ENCODE results near the gene MITF.

The MITF gene

GRCh38 chr3:69963643-69964042 lies 224.4 kb downstream of the MITF start:
- no peak for DNase-seq (ENCODE audit: low spot score)

GRCh38 chr3:69967156-69967555 lies 227.9 kb downstream of the MITF start:
- no peak for DNase-seq (ENCODE audit: low spot score)

- no peak for DNase-seq (ENCODE audit: low spot score)
Measured at GRCh38 chr3:69970827-69971226, 231.6 kb downstream of the MITF start.

DNA sequence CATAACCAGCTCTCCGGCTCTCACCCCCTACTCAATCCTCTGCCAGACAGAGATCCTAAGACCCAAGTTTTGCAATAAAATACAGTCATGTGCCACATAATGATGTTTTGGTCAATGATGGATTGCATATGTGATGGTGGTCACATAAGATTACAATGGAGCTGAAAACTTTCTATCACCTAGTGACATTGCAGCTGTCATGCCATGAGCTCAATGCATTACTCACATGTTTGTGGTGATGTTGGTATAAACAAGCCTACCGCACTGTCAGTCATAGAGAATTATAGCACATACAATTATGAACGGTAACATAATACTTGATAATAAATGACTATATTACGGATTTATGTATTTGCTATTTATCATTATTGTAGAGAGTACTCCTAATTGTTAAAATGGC lies 233.4 kb downstream of the MITF start:
- no peak for DNase-seq (ENCODE audit: low spot score)

DNA sequence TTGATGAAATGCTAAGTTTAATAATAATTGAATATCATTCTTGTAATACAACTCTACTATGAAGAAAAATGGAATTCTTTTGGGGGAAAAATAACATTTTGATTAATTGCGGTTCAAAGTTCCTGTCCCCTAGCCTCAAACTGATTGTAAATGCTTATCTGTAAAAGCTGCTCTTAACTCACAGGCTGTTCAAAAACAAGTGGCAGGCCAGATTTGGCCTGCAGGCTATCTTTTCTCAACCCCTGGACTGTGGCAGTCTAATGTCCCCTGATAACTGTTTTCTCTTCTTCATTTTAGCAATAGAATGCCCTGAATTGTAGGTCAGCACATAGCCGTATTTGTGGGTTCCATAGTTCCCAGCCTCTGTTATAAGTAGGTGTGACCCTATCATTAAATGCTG lies 236.8 kb downstream of the MITF start:
- DNase-seq (ENCODE audit: low spot score) = no peak

- no peak for DNase-seq (ENCODE audit: low spot score)
Measured at GRCh38 chr3:69983546-69984265, 244.4 kb downstream of the MITF start.

GRCh38 chr3:69985266-69985665 lies 246.0 kb downstream of the MITF start:
- DNase-seq (ENCODE audit: low spot score) = no peak

GRCh38 chr3:69986419-69986818 lies 247.2 kb downstream of the MITF start:
- DNase-seq (ENCODE audit: low spot score) = no peak

GRCh38 chr3:69987833-69988232 lies 248.6 kb downstream of the MITF start:
- no peak for DNase-seq (ENCODE audit: low spot score)

DNA sequence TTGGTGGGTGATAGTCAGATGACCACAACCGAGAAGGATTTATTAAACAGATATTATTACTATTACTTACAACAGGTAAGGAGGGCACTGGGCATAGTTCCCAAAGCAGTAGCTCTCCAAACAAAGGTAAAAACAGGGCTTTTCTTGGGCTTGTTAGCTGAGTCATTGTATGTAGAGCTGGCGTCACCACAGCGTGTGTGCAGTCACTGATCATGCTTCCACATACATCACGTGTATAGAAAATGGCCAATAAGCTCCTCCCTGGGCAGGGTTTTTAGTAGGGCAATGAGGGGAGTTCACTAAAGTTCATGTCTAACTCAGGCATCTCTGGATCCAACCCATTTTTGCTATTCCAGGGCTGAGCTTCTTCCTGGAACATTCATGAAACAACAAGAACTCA lies 254.5 kb downstream of the MITF start:
- DNase-seq (ENCODE audit: low spot score) = no peak

DNA sequence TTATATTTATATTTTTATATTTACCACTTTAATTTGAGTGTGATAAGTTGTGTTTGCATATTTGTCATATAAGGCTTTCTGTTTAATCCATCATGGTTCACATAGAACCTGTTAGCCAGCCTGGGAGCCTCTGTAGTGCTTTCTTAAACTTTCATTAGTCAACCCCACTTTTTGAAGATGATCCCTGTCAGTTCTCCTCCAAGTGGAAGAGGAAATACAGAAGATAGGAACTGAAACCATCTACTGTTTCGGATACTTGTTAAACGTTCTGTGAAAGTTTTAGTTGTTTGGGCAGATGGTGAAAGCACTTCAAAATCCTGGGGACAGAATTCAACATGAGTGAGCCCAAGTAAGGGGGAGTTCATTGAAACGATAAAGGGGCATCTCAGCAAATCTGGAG lies 255.7 kb downstream of the MITF start:
- no peak for DNase-seq (ENCODE audit: low spot score)

GRCh38 chr3:69997631-69998307 lies 258.5 kb downstream of the MITF start:
- DNase-seq (ENCODE audit: low spot score) = no peak

DNA sequence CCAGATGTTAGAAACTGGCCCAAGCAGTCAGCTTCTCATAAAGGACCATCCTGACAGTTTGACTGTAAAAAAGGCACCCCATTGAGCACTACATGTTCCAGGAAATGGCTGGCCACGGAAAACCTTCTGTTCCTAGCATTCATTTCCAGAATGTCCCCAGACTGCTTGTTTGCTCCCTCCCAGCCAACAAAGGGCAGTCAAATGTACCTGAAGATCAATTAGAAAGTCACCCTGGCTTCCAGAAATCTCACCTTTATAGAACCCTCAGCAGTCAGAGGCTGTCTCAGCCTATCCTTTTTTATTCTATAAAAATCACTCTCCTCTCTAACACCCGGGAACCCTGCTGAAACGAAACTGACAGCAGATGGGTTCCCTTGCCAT lies 259.5 kb downstream of the MITF start:
- DNase-seq (ENCODE audit: low spot score) = no peak

DNA sequence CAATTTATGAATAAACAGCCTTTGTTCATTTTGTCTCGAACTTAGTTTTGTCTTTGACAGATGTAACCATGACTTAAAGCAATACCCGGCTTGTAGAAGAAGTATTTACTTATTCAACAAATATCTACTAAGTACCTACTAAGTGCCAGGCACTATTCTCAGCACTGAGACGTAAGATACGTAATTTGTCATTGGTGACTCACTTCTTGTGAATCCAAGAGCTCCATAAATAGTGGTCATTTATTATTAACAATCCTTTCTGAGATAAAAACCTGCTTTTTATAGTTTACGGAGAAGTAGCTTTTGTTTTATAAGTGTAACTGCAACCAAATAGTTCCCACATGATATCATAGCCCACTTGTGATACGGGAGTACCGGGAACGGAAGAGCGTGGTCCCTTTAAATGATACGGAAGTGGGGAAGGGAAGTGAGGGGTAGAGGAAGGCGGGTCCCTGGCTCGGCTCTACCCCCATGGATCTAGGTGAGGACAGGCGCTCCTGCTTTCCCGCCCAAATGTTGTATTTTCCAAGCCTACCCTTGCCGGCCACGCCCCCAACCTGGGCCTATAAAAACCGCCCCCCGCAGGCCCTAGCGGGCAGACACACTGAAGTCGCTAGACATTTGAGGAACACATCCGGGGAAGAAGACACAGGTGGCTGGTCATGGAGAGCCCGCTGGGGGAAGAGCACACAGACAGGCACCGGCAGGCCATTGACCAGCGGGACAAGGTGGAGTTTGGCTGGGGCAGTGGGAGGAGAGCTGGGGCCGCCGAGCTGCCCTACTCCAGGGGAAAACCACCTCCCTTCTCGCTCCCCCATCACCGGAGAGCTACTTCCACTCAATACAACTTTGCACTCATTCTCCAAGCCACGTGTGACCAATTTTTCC lies 260.1 kb downstream of the MITF start, which contains the start of gene SAMMSON:
Gene SAMMSON, plus strand, starts transcription at position 594 of the 888 bp plus-strand sequence.
- DNase-seq (ENCODE audit: low spot score) = no peak

DNA sequence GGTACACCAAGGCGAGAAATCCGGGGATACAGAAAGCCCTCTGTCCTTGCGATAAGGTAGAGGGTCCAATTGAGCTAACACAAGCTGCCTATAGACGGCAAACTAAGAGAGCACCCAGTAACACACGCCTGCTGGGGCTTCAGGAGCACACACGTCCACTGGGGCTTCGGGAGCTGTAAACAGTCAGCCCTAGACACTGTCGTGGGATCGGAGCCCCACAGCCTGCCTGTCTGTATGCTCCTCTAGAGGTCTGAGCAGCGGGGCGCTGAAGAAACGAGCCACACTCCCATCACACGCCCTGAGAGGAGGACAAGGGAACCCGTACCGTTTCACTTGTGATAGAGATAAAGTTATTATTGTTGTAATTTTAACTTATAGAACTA lies 260.8 kb downstream of the MITF start:
- no peak for DNase-seq (ENCODE audit: low spot score)

- no peak for DNase-seq (ENCODE audit: low spot score)
Measured at GRCh38 chr3:70000563-70001081, 261.4 kb downstream of the MITF start.

DNA sequence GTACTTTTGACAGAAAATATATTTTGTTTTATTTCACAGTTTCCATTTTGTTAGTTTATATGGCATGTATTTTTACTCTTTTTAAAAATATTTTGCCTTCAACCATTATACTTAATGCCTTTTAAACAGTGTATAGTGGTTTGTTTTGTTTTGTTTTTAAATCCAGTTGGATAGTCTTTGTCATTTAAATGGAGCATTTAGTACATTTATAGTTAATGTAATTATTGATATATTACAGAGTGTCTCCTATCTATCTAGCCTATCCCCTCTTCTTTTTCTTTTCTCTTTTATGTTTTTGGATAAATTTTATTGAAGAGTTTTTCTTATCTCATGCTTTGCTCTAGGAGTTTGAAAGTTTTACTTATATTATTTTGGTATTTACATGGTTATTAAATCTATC lies 263.9 kb downstream of the MITF start:
- DNase-seq (ENCODE audit: low spot score) = no peak

DNA sequence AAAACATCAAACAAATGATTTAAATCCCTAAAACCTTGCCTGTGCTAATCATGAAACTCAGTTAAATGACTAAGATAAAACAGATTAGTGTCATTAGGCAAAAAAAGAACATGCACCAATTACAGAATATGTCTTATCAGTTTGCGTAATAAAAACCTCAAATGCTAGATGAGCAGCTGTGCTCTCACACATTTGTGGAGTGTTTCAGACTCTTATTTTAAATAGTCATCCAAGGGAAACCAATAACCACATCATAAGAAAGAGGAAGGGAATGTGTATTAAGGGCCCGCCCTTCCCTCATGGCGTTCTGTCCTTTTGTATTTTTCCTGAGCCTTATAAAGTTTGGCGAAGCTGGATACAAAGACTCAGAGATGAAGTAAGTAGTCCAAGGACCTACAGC lies 266.8 kb downstream of the MITF start:
- DNase-seq (ENCODE audit: low spot score) = no peak

DNA sequence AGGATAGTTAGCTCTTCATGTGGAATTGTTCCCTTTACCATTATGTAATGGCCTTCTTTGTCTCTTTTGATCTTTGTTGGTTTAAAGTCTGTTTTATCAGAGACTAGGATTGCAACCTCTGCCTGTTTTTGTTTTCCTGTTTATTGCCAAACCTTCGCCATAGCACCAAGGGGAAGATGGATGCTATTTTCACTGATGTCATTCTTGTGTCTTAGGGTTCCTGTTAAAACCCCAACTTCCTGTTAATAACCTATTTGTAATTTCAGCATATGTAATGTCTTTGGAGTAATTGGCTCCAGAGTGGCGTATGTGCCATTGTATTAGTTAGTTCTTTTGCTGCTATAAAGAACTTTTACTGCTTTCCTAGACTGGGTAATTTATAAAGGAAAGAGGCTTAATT lies 271.1 kb downstream of the MITF start:
- no peak for DNase-seq (ENCODE audit: low spot score)

DNA sequence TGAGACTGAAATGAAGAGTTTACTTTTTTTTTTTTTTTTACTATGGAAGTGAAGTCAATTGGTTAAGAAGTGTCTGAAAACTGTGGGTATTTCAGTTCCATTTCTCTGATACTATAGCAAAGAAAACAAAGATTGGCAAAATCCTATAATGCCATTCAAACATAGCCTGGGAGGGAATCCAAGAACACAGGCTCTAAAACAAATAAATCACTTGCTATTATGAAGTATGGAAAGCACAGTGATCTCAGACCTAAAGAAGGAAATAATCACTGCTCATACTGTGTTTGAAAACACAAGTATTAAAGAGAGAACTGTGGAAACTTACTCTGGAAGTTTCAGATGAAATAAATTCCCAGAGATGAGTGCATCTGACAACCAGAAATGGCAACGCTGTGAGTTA lies 272.3 kb downstream of the MITF start:
- DNase-seq (ENCODE audit: low spot score) = no peak

All from hematopoietic multipotent progenitor cell treated with erythropoietin and hydrocortisone succinate and interleukin-3 and kit ligand, for 15 days (in vitro differentiated cells).